IPS DF 4.7 (cell line): ENCODE measurements around the gene ACSM6.

Experiments
- DNase-seq: peaks from one replicate; pipeline ENCODE4 v3.0.0-alpha.2; 2013; ENCODE audit warnings: low spot score; ENCODE audit errors: extremely low read depth

The ACSM6 gene

GRCh38 chr10:95267251-95267650 lies 73.2 kb downstream of the ACSM6 start:
- DNase-seq: no peak

- no peak for DNase-seq
Observed at GRCh38 chr10:95268438-95268837, 74.4 kb downstream of the ACSM6 start.

- DNase-seq: no peak
Observed at GRCh38 chr10:95273393-95274312, 79.6 kb downstream of the ACSM6 start.

- no peak for DNase-seq
Observed at GRCh38 chr10:95275726-95276366, 81.8 kb downstream of the ACSM6 start.

- no peak for DNase-seq
Observed at GRCh38 chr10:95276367-95277200, 82.5 kb downstream of the ACSM6 start.

GRCh38 chr10:95277201-95277570 lies 83.1 kb downstream of the ACSM6 start:
- DNase-seq: no peak

GRCh38 chr10:95277614-95278013 lies 83.6 kb downstream of the ACSM6 start:
- no peak for DNase-seq
